CD14-positive monocyte (primary cell): ENCODE data around the gene PDGFB. TPM values are rescaled to one million over a fixed set of nuclear protein-coding genes. Genes with fewer than 3 reads are reported as not detected.

Experiments used
- DNase-seq, 3 donors: peaks; one replicate each; pipeline ENCODE4 v3.0.0-alpha.2; 2011 to 2022
- H2AFZ ChIP-seq: 2 replicates; pipeline ENCODE4 v1.6.0; 2012; ENCODE audit warnings: mild to moderate bottlenecking, low read depth, low read length, inconsistent platforms; ENCODE audit not compliant: insufficient read depth, poor library complexity, severe bottlenecking
- H3K27ac ChIP-seq, 2 donors: 1 replicate in 1 of 2; 2 replicates in 1 of 2; pipeline ENCODE4 v1.5.1; 2012 to 2013; ENCODE audit warnings: low read length in 2 of 2, control low read depth in 1 of 2, inconsistent platforms in 1 of 2, low read depth in 1 of 2, mild to moderate bottlenecking in 1 of 2
- H3K27me3 ChIP-seq, 2 donors: one replicate each; pipeline versions ENCODE4 v1.6.0 to v1.6.1; 2011 to 2013; ENCODE audit warnings: low read length in 2 of 2; ENCODE audit not compliant: control insufficient read depth in 2 of 2, insufficient read depth in 2 of 2
- H3K36me3 ChIP-seq, 2 donors: replicated peaks in 1 of 2; 1 replicate in 1 of 2; 2 replicates in 1 of 2; pipeline versions ENCODE4 v1.5.1 to v1.6.1; 2012 to 2013; ENCODE audit warnings: low read length in 2 of 2, control low read depth in 1 of 2, inconsistent platforms in 1 of 2, mild to moderate bottlenecking in 1 of 2; ENCODE audit not compliant: insufficient read depth in 2 of 2, control insufficient read depth in 1 of 2
- H3K4me1 ChIP-seq, 2 donors: 1 replicate in 1 of 2; 2 replicates in 1 of 2; pipeline versions ENCODE4 v1.5.1 to v1.6.1; 2012 to 2013; ENCODE audit warnings: low read length in 2 of 2, control low read depth in 1 of 2, inconsistent platforms in 1 of 2, mild to moderate bottlenecking in 1 of 2, moderate library complexity in 1 of 2; ENCODE audit not compliant: insufficient read depth in 2 of 2, control insufficient read depth in 1 of 2
- H3K4me2 ChIP-seq: replicated peaks from 2 replicates; pipeline ENCODE3; 2012; ENCODE audit warnings: low read length, moderate library complexity, mild to moderate bottlenecking; ENCODE audit not compliant: poor library complexity, severe bottlenecking; ENCODE audit errors: extremely low read depth
- H3K4me3 ChIP-seq, 3 experiments: fragments of 200-600 bp in 1 of 3; sonication (generic) in 1 of 3; replicated peaks in 1 of 3; 1 replicate in 2 of 3; 2 replicates in 1 of 3; pipeline ENCODE4 v1.5.1; 2011 to 2013; ENCODE audit warnings: low read length in 3 of 3, mild to moderate bottlenecking in 3 of 3, control low read depth in 2 of 3, low read depth in 2 of 3, inconsistent platforms in 1 of 3, moderate library complexity in 1 of 3
- H3K79me2 ChIP-seq: 2 replicates; pipeline ENCODE4 v1.6.0; 2012; ENCODE audit warnings: mild to moderate bottlenecking, control low read depth, inconsistent platforms, low read length, moderate library complexity; ENCODE audit not compliant: insufficient read depth
- H3K9ac ChIP-seq: 2 replicates; pipeline ENCODE4 v1.6.0; 2017; ENCODE audit warnings: low read length, mild to moderate bottlenecking; ENCODE audit not compliant: insufficient read depth, poor library complexity, severe bottlenecking
- H3K9me3 ChIP-seq, 2 donors: replicated peaks in 1 of 2; 1 replicate in 1 of 2; 2 replicates in 1 of 2; pipeline versions ENCODE4 v1.5.1 to v1.6.1; 2012 to 2013; ENCODE audit warnings: low read length in 2 of 2, control low read depth in 1 of 2; ENCODE audit not compliant: control insufficient read depth in 1 of 2, insufficient read depth in 1 of 2
- H4K20me1 ChIP-seq: 2 replicates; pipeline ENCODE4 v1.6.0; 2012; ENCODE audit warnings: mild to moderate bottlenecking, low read length, control low read depth, moderate library complexity; ENCODE audit not compliant: insufficient read depth
- H3K27ac Mint-ChIP-seq, 7 donors: one replicate each; pipeline ENCODE4 v1.8.0; 2020; ENCODE audit warnings: mild to moderate bottlenecking in 7 of 7, mixed read lengths in 7 of 7, moderate library complexity in 6 of 7, inconsistent platforms in 2 of 7
- H3K27me3 Mint-ChIP-seq, 3 donors: one replicate each; pipeline ENCODE4 v1.8.0; 2021 to 2022; ENCODE audit warnings: low read depth in 3 of 3, mild to moderate bottlenecking in 3 of 3, mixed read lengths in 3 of 3, moderate library complexity in 3 of 3, inconsistent platforms in 1 of 3
- H3K36me3 Mint-ChIP-seq, 2 donors: one replicate each; pipeline ENCODE4 v1.8.0; 2020; ENCODE audit warnings: mixed read lengths in 2 of 2, inconsistent platforms in 1 of 2, mild to moderate bottlenecking in 1 of 2
- H3K4me1 Mint-ChIP-seq: one replicate; pipeline ENCODE4 v1.8.0; 2020; ENCODE audit warnings: mild to moderate bottlenecking, mixed read lengths
- H3K4me3 Mint-ChIP-seq, 2 donors: one replicate each; pipeline ENCODE4 v1.8.0; 2020; ENCODE audit warnings: mild to moderate bottlenecking in 2 of 2, mixed read lengths in 2 of 2, moderate library complexity in 1 of 2
- H3K9me3 Mint-ChIP-seq, 7 donors: one replicate each; pipeline ENCODE4 v1.8.0; 2020 to 2022; ENCODE audit warnings: mixed read lengths in 7 of 7, mild to moderate bottlenecking in 6 of 7, moderate library complexity in 6 of 7, inconsistent platforms in 2 of 7
- WGBS: methylation state at CpG from one replicate; pipeline ENCODE4 v1.1.5; 2013; ENCODE audit warnings: missing lambda C conversion rate; ENCODE audit not compliant: insufficient coverage; 5-methylcytosine and 5-hydroxymethylcytosine counted together
- intact Hi-C, 2 donors: fragments of 100-400 bp; cut with micrococcal nuclease; formaldehyde crosslinking; loops; one replicate each; pipeline versions ENCODE4 v1.15.0 to v1.15.1; 2023
- polyA plus RNA-seq, 3 donors: library from polyadenylated mRNA; depleted of rRNA in 1 of 3; unstranded in 2 of 3; stranded (reverse) in 1 of 3; fragments of 300-500 nt in 2 of 3; fragments of >200 nt in 1 of 3; fragmentation: Illumina TruSeq in 2 of 3; gene quantifications; 1 replicate in 2 of 3; 2 replicates in 1 of 3; pipeline ENCODE4 v1.2.3, GENCODE V29; 2012 to 2021
- TF ChIP-seq, protein P1 (sequence below): fragments of 200-600 bp; IDR thresholded peaks from one replicate; pipeline ENCODE4 v1.8.0; 2022; ENCODE audit warnings: antibody characterized with exemption, mild to moderate bottlenecking

PDGFB gene
- polyA plus RNA-seq, 3 donors, result 0.15 TPM; not detected in 2

DNA sequence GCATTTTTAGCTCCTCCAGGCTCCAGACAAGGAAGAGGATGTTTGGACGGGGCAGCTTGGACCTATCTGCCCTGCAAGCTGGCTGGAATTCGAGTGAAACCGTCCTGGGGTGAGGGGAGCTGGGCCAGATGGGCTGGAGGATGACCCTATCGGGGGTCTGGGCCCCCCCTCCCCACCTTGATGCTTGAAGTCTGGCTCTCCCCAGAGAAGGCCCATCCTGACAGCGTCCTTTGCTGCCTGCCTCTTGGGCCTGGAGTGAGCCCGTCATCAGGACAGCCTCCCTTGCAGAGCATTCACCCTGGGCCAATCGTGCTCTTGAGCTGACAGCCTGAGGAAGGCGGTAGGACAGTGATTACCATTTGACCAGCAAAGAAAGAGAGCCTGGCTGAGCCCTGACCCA, 5.3 kb upstream of the PDGFB start:
- peaks cover 65 to 99% (median 88%) of the 10 kb centered on the region in 3 donors for H3K27me3 Mint-ChIP-seq

DNA sequence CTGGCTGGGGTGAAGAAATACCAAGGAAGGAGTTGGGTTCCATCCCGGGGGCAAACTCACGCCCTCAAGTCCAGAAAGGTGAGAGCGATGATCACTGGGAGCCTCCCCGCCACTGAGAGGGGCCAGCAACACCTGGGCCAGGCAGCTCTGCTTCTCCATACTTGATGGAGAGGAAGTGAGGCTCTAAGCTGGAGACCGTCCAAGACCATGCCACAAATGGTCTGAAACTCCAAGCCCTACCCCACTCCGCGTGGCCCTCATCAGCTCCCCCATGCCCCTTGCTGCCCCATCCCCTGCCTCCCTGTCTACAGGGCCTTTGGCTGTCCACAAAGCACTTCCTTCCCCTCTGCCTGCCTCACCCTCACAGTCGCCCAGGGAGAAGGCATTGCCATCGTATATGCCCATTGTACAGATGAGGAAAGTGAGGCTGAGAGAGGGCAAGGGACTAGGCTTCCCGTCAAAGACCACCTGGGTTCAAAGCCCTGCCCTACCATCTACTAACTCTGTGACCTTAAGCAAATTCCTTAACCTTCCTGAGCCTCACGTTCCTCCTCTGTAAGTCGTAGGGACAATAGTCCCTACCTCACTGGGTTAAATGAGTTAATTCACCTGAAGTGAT, 4.4 kb upstream of the PDGFB start:
- H3K36me3 ChIP-seq, result no peaks in the 10 kb centered on the region
- no peak overlapping the region for H3K9ac ChIP-seq
- intact Hi-C loops, result loop anchor here in 1 of 2 donors (5.0 kb wide), 1 partner anchor 42 kb away; no protein-coding TSS in a partner anchor
- peak overlapping the region in 1 of 2 donors; percentile 16 for H3K4me3 Mint-ChIP-seq
- H3K36me3 Mint-ChIP-seq, result peaks cover 0 to 3% of the 10 kb centered on the region in 2 donors
- no peak overlapping the region for H2AFZ ChIP-seq
- H3K4me3 ChIP-seq, result no peak overlapping the region
- no peak for DNase-seq
- H3K27ac Mint-ChIP-seq, result no peak overlapping the region
- peaks cover 15% of the 10 kb centered on the region for H3K4me1 Mint-ChIP-seq
- TF ChIP-seq, protein P1, sequence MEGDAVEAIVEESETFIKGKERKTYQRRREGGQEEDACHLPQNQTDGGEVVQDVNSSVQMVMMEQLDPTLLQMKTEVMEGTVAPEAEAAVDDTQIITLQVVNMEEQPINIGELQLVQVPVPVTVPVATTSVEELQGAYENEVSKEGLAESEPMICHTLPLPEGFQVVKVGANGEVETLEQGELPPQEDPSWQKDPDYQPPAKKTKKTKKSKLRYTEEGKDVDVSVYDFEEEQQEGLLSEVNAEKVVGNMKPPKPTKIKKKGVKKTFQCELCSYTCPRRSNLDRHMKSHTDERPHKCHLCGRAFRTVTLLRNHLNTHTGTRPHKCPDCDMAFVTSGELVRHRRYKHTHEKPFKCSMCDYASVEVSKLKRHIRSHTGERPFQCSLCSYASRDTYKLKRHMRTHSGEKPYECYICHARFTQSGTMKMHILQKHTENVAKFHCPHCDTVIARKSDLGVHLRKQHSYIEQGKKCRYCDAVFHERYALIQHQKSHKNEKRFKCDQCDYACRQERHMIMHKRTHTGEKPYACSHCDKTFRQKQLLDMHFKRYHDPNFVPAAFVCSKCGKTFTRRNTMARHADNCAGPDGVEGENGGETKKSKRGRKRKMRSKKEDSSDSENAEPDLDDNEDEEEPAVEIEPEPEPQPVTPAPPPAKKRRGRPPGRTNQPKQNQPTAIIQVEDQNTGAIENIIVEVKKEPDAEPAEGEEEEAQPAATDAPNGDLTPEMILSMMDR, result no peak
- H4K20me1 ChIP-seq, result no peaks in the 10 kb centered on the region
- peaks cover 62 to 98% (median 89%) of the 10 kb centered on the region in 3 donors for H3K27me3 Mint-ChIP-seq
- peaks cover 0 to 3% of the 10 kb centered on the region in 2 donors for H3K9me3 ChIP-seq
- H3K4me2 ChIP-seq, result no peak overlapping the region
- WGBS, result 42% methylated on average over 8 of the region's 12 CpGs
- H3K27me3 ChIP-seq, result peaks cover 15 to 95% of the 10 kb centered on the region in 2 donors
- H3K27ac ChIP-seq, result no peak overlapping the region
- peaks cover 8 to 10% of the 10 kb centered on the region in 2 donors for H3K4me1 ChIP-seq
- peaks cover 0 to 6% (median 3%) of the 10 kb centered on the region in 7 donors for H3K9me3 Mint-ChIP-seq
- H3K79me2 ChIP-seq, result no peaks in the 10 kb centered on the region

More for the DNA sequence above, 5.3 kb upstream of the PDGFB start:
- Mint-ChIP-seq H3K4me3 (peak overlapping the region in 1 of 2 donors; percentile 26), H3K27ac (no peak overlapping the region), H3K4me1 (peaks cover 11% of the 10 kb centered on the region), H3K9me3 (peaks cover 0 to 8% (median 2%) of the 10 kb centered on the region in 7 donors), H3K36me3 (peaks cover 0 to 3% of the 10 kb centered on the region in 2 donors)
- H4K20me1 ChIP-seq, result no peaks in the 10 kb centered on the region
- no peaks in the 10 kb centered on the region for H3K79me2 ChIP-seq
- H3K4me1 ChIP-seq, result peaks cover 1 to 2% of the 10 kb centered on the region in 2 donors
- TF ChIP-seq, protein P1, result no peak
- H3K9me3 ChIP-seq, result peaks cover 0 to 3% of the 10 kb centered on the region in 2 donors
- no peak overlapping the region for H3K9ac ChIP-seq
- H3K27ac ChIP-seq, result no peak overlapping the region
- H3K36me3 ChIP-seq, result no peaks in the 10 kb centered on the region
- H2AFZ ChIP-seq, result no peak overlapping the region
- intact Hi-C loops, result no loop called here
- H3K27me3 ChIP-seq, result peaks cover 14 to 97% of the 10 kb centered on the region in 2 donors
- no peak overlapping the region for H3K4me2 ChIP-seq
- WGBS, result 37% methylated on average over 8 of the region's 8 CpGs
- no peak overlapping the region for H3K4me3 ChIP-seq
- DNase-seq, result no peak
